AG04449 (cell line): ENCODE results near the gene DDX10.

Source experiments
- CTCF ChIA-PET: fragments of 350-600 bp; formaldehyde crosslinking; extraction: SDS; loops from one replicate; lab custom pipeline; 2021; ENCODE audit warnings: antibody characterized with exemption; lab: Yijun Ruan, JAX
- POLR2A ChIA-PET: fragments of 400-600, 350-600 bp; formaldehyde crosslinking; extraction: SDS; loops from one replicate; lab custom pipeline; 2020; ENCODE audit warnings: antibody characterized with exemption, inconsistent platforms; lab: Yijun Ruan, JAX
- DNase-seq: peaks from one replicate; pipeline ENCODE4 v3.0.0-alpha.2; 2010; ENCODE audit warnings: low read depth, low spot score
- H3K4me3 ChIP-seq: 2 replicates; pipeline ENCODE4 v1.5.1; 2011; ENCODE audit warnings: low read depth, mild to moderate bottlenecking, control low read depth, low read length
- CTCF ChIP-seq: IDR thresholded peaks from one replicate; pipeline ENCODE4 v1.5.1; 2011; ENCODE audit warnings: mild to moderate bottlenecking, moderate library complexity, low read length, control low read depth, inconsistent platforms; ENCODE audit not compliant: insufficient read depth; ENCODE audit errors: missing control alignments

Gene DDX10

GRCh38 chr11:108983636-108984420 is 319.0 kb downstream of the DDX10 start:
- DNase-seq, result no peak
- no peak overlapping the region for H3K4me3 ChIP-seq
- POLR2A ChIA-PET, result no interaction called here
- no peak for TF ChIP-seq CTCF
- CTCF ChIA-PET, result interaction anchor here (0.8 kb wide), 1 partner anchor 10 kb away, joined by 3 read pairs; no protein-coding TSS in a partner anchor

- no peak overlapping the region for H3K4me3 ChIP-seq
- ChIA-PET POLR2A (no interaction called here), CTCF (no interaction called here)
- TF ChIP-seq CTCF, result no peak
- DNase-seq, result no peak
Measured at GRCh38 chr11:108984523-108984922, 319.7 kb downstream of the DDX10 start.

- ChIA-PET CTCF (no interaction called here), POLR2A (no interaction called here)
- no peak for TF ChIP-seq CTCF
- H3K4me3 ChIP-seq, result no peak overlapping the region
- DNase-seq, result no peak
Measured at GRCh38 chr11:108985236-108985944, 320.5 kb downstream of the DDX10 start.

GRCh38 chr11:108985945-108986279 is 321.0 kb downstream of the DDX10 start:
- no peak for TF ChIP-seq CTCF
- CTCF ChIA-PET, result no interaction called here
- POLR2A ChIA-PET, result no interaction called here
- DNase-seq, result peak; percentile 29
- 0 out of 2 replicates have a peak overlapping the region, but pooled peaks have one; percentile 9 for H3K4me3 ChIP-seq
